B cell (primary cell): ENCODE results near the gene RNF126.

Experiments used
- EZH2 ChIP-seq: IDR thresholded peaks from 2 replicates; pipeline ENCODE4 v1.6.1; 2012; ENCODE audit warnings: borderline replicate concordance, low read depth, mild to moderate bottlenecking, moderate library complexity, low read length; ENCODE audit not compliant: insufficient read depth, poor library complexity, severe bottlenecking
- TF ChIP-seq, protein P1 (sequence below): fragments of 200-600 bp; IDR thresholded peaks from one replicate; pipeline ENCODE4 v1.8.0; 2022; ENCODE audit warnings: antibody characterized with exemption, mild to moderate bottlenecking

GRCh38 chr19:711254-711653 lies 48.2 kb upstream of the RNF126 start:
- TF ChIP-seq, protein P1, sequence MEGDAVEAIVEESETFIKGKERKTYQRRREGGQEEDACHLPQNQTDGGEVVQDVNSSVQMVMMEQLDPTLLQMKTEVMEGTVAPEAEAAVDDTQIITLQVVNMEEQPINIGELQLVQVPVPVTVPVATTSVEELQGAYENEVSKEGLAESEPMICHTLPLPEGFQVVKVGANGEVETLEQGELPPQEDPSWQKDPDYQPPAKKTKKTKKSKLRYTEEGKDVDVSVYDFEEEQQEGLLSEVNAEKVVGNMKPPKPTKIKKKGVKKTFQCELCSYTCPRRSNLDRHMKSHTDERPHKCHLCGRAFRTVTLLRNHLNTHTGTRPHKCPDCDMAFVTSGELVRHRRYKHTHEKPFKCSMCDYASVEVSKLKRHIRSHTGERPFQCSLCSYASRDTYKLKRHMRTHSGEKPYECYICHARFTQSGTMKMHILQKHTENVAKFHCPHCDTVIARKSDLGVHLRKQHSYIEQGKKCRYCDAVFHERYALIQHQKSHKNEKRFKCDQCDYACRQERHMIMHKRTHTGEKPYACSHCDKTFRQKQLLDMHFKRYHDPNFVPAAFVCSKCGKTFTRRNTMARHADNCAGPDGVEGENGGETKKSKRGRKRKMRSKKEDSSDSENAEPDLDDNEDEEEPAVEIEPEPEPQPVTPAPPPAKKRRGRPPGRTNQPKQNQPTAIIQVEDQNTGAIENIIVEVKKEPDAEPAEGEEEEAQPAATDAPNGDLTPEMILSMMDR: no peak
- TF ChIP-seq EZH2: no peak
